ENCODE measurements around the gene RAB7A.
A peak's percentile ranks its signal among the peaks of the same experiment; 100 is the strongest.
"Not testable (repeated sequence)": the region's sequence is repeated elsewhere in the genome, so short reads cannot be mapped to it uniquely, and the experiment has no call there.

Gene RAB7A

DNA sequence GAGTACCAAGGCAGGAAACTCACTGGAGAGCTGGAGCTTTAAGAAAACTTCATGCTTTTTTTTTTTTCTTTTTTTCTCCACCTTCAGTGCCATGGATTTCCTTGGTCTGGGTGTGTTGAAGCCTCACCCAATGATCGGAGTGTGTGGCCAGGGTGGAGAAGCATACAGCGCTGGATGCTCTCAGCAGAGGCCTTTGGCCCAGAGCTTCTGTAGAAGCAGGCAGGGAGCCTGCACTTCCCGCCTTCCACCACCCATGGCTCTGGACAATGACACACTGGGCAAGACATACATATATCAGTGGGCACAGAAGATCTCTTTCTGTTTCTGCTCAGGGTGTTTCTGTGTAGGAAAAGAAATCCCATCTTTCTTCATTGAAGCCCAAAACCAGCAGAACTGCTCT lies 97.6 kb downstream of the RAB7A start:
- DNase-seq: no peak

DNA sequence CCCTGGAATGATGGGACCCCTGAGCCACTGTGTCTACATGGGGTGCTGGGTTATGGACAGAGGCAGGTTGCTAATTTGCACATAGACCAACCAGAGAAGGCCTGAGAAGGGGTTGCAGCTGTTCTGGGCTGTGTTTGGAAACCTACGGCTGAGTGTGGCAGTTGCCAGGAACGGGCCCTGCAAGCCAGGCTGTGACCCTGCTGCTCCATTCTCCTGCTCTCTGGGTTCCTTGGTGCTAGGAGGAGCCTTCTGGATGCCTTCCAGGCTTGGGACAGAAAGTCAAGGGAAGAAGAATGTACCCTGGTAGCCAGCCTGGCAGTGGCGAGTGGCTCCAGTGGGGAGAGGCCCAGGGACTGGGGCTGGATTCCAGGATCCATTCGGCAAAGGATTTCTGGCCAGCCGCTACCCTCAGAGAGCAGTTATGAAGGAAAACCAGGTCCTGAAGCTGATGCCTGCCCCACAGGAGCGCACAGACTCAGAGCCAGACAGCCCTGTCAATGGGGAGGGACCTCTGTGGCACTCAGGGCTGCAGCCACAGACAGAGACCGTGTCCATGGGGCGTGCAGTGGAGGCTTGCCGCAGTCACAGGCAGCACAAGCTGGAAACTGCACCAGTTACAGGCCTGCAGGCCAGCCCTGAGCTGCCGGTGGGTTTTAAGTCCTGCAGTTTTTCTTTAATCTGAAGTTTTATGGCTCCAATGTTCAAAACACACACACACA lies 98.3 kb downstream of the RAB7A start:
- DNase-seq: no peak

GRCh38 chr3:128825117-128825725 lies 99.2 kb downstream of the RAB7A start:
- DNase-seq: no peak

GRCh38 chr3:128829087-128829486 lies 103.1 kb downstream of the RAB7A start:
- DNase-seq: not testable (repeated sequence)

- DNase-seq: not testable (repeated sequence)
These were observed 104.1 kb downstream of the RAB7A start for GRCh38 chr3:128829925-128830625.

DNA sequence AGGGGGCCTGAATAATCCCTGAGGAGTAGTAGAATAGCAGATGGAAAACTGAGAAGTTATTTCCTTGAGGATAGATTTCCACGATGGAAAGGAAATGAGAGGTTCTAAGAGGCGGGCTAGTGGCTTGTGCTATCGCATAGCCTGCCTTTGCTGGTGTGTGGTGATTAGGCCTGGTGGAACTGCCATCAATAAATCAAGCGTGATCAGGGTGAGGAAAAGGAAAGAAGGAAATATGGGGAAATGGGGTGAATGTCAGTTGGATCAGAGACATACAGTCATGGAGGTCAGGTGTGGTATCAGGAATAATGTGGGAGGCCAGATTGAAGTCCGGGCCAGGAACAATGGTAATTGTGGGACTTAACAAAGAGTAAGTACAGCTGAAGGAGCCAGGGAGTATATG lies 104.8 kb downstream of the RAB7A start:
- DNase-seq: not testable (repeated sequence)

DNA sequence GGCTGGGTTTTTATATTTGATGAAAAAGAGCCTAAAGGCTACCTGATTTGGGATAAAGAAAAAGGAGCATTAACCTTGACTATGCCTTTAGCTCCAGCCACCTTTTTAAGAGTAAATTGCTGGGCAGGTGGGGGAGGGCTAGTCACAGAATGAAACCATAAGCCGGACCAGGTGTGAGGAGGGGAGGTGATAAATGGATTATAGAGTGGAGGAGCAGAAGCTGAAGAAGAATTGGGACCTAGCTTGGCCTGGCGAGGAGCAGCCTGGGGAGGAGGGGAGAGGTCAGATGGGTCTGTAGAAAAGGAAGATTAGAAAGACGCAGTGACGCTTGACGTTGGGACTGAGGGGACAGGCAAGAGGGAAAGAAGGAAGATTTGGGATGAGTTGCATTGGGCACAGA lies 107.0 kb downstream of the RAB7A start:
- DNase-seq: not testable (repeated sequence)

- no peak for DNase-seq
These were observed 109.1 kb downstream of the RAB7A start for GRCh38 chr3:128835096-128835495.

- DNase-seq: no peak
These were observed 116.2 kb downstream of the RAB7A start for GRCh38 chr3:128841926-128842920.

- no peak for DNase-seq
These were observed 118.5 kb downstream of the RAB7A start for GRCh38 chr3:128844502-128844901.

- no peak for DNase-seq
These were observed 119.3 kb downstream of the RAB7A start for GRCh38 chr3:128845119-128845777.

- DNase-seq: peak; percentile 62
These were observed 119.9 kb downstream of the RAB7A start for GRCh38 chr3:128845778-128846485.

- DNase-seq: no peak
These were observed 120.5 kb downstream of the RAB7A start for GRCh38 chr3:128846486-128846891.

DNA sequence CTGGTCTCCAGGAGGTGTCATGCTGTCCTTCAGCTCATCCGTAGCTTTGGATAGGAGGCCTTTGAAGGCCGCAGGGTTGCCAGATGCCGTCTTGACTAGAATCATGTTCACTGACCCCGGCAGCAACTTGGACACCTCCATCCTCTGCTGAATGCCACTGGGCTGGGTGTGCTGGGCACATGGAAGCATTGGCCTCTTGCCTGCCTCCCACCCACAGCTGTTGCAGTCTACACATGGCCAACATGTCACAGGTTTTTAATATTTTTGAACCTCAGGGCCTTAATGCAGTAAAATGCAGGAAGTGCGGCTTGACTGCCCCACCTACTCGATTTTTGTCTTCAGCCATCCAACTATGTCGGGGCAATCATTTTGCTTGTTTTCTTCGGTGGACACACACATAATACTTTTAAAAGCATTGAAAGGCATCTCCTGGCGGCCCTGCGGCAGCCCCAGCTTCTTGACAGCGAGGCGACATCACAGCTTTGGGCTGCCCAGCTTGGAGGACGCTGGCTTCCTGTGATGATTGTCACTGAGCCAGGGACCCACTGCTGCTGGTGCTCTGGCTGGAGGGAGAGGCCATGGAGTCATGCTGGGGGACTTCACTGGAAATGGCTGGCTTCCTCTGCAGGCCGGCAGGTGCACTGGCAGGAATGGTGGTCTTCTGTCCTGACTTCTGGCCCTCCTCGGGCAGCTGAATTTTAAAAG lies 121.8 kb downstream of the RAB7A start:
- no peak for DNase-seq

- no peak for DNase-seq
These were observed 123.0 kb downstream of the RAB7A start for GRCh38 chr3:128848936-128849335.

- DNase-seq: no peak
These were observed 124.0 kb downstream of the RAB7A start for GRCh38 chr3:128849911-128850455.

- DNase-seq: no peak
These were observed 124.6 kb downstream of the RAB7A start for GRCh38 chr3:128850544-128850943.

DNA sequence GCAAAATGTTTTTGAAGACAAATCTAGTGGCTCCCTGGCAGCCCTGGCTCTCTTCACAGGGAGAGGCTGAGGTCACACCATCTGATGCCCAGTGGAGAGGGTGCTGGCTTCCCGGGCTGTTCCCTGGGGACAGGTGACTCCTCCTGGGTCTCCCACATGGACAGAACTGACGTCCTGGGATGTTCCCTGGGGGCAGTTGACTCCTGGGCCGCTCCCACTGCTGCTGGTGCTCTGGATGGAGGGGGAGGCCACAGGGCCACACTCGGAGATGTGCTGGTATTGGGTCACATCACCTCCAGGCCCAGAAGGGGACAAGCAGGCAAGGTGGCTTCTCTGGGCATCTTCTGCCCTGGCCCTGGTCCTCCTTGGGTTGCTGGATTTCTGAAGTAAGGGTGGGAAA lies 125.6 kb downstream of the RAB7A start:
- no peak for DNase-seq

DNA sequence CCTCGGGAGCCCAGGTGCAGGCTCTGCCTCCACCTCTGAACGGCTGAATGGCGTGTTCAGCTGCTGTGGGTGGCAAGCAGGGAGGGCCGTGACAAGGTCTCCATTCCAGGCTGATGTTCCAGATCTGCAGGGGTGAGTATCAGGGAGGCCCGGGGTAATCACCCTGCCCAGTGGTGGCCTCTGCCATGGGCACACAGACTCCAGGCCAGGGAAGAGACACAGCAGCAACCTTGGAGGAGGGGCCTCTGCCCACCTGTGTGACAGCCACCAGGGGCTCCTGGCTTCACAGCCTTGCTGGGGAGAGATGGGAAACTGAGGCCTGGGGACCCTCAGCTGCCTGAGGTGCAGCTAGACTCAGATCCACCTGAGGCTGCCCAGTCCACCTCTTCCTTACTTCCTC lies 127.8 kb downstream of the RAB7A start:
- DNase-seq: no peak

DNA sequence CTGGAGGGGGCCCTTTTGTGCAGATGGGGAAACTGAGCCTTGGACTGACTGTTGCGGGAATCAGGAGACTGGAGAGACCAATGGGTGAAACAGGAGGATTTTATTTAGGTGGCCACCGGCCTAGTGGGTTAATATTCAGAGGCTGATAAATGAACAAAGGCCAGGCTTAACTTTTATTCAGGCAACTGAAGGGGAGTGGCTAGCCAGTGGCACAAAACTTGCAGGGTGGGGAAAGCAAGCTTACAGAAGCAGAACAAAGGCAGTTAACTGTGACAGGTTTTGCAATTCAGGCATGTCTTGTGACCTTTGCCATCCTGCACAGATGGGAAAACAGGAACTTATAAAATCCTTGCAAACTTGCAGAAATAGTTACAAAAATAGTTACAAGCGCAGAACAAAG lies 128.5 kb downstream of the RAB7A start:
- no peak for DNase-seq

GRCh38 chr3:128855569-128855968 lies 129.6 kb downstream of the RAB7A start:
- DNase-seq: no peak
